Measurements from ENCODE around the gene MKRN2OS.
"Not testable (repeated sequence)": the region's sequence is repeated elsewhere in the genome, so short reads cannot be mapped to it uniquely, and the experiment has no call there.

The MKRN2OS gene

DNA sequence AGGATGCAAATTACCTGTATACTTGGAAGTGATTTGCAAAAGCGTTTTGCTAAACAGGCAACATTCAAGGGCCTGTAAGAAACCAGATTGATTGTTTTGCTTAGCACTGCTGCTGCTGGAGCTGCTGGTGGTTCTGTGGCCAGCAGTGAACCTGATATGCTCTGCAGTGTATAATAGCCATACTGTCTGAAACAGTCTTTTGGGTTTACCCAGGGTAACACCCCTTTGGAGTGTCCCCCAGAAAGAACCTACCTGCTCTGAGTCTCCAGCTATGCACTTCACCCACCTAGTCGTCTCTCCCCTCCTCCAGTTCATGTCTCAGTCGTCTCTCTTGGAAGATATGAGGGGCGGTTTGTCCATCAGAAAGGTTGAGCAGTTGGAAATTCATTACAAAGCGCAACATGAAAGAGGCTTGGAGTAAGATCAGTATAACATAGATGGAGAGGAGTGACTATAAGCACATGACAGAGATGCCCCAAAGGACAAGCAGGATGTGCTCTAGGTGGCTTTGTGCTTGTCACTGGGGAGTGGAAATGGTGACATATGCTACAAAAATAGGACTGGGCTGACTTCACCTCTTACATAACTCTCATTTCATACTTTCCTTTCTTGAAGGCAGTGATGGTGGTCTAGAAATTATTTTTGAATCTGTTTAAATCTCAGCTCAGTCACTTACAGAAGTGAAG lies 15.3 kb upstream of the MKRN2OS start:
- DNase-seq: peak; percentile 10

DNA sequence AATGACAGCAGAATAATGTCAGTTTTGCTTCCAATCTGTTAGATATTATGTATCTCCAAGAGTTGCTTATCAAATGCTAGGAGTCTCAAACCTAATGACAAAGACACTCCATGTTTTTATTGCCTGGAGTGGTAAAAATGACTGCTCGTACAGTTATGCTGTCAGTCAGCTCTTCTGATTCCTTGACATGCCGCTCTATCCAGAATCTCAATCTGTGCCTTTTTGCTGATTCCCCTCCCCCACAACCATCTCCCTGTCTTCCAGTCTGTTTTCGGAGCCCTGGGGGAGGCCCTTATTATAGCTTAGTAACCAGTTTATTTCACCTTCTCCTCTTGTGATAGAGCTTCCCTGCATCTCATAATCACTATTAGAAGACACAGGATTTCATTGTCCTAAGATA lies 14.2 kb upstream of the MKRN2OS start:
- no peak for DNase-seq

DNA sequence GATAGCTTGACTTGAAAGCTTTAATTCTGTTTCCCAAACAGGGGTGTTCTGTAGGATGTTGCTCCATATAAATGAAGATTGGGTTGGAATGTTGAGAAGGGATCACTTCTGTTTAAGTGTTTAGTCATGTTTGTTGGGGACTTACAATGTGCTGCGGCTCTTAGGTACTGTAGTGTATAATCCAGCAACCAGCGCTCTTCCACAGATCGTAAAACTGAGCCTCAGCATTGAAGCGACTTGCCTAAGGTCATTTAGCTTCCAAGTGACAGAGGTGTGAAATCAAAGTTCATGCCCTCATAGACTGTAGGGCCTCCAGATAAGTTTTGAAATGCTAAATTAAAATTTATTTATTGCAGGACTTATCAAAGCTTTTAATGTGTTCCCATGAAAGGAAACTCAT lies 13.4 kb upstream of the MKRN2OS start:
- DNase-seq: no peak

DNA sequence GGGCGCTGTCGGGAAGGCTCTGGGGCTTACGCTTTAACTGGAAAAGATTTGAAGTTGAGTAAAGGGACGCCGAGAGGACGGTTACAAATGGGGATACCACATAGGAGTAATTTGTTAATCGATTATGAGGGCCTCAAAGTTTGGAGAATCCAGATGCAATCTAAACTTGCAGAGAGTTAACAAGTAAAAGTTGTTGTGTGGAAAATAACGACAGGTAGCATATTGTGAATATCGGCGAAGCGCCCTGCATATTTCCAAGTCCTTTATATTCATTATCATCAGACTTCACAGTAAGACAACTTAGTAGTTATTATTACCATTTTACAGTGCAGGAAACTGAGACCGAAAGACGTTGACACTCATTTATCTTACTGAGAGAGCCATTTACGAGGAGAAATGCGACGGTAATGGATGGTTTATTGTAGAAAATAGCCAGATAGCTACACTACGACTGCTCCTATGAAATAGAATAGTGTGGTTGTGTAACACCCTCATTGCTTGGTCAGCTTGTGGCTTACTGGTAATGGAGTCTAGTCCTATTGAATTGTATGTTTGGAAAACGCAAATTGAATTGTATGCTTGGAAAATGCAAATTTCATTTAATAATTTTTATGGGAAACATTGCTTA lies 12.3 kb upstream of the MKRN2OS start:
- DNase-seq: no peak

DNA sequence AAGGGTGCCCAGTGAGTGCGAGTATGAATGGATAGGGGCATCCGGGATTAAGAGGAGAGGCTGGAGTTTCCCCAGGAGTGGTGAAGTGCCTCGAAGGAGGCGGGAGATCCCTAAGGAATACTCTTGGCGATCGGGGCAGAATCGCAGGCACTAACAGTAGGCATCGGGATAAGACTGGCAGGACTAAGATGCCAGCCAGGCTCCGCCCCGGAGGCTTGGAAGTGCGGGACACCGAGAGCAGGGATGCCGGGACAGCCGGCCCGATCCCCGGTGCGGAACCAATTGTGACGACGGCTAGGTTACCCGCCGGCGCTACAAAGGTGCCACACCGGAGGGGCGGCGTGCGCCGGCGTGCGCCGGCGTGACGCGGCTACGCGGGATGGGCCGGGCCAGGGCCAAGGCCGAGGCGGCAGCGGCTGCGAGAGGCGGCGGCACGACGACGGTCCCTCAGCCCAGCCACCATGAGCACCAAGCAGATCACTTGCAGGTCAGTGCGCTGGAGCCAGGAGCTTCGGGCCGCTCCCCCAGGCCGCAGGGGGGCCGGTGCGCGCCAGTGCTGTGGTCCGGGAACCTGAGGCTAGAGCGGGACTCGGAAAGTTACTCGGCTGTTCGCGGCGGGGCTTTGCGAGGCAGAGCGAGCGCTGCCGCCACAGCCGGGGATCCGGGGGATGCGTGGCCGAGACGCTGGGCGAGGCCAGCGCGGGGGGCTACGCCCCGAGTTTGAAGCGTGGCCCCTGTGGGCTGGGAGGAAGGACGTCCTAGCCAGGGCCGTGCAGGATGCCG lies 11.6 kb upstream of the MKRN2OS start, which contains the start of gene MKRN2:
Gene MKRN2 (plus strand): TSS at position 398 of the 783 bp plus-strand sequence. CDS start 64 bp downstream, at position 462.
- peak; percentile 79 for DNase-seq

DNA sequence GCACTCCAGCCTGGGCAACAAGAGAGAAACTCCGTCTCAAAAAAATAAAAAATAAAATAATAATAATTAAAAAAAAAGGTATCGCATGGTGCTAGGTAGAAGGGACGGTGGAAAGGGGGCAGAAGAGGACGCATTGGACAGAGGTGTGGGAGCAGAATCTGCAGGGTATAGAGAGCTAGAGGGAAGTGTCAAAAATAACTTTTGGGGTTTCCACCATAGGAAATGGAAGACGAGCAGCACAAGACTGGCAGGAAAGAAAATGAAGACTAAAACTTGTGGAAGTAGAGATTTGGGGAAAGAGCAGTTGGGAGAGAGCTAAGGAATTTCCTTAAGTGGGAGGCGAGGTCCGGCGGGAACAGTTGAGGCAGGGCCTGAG lies 11.0 kb upstream of the MKRN2OS start:
- peak; percentile 2 for DNase-seq

DNA sequence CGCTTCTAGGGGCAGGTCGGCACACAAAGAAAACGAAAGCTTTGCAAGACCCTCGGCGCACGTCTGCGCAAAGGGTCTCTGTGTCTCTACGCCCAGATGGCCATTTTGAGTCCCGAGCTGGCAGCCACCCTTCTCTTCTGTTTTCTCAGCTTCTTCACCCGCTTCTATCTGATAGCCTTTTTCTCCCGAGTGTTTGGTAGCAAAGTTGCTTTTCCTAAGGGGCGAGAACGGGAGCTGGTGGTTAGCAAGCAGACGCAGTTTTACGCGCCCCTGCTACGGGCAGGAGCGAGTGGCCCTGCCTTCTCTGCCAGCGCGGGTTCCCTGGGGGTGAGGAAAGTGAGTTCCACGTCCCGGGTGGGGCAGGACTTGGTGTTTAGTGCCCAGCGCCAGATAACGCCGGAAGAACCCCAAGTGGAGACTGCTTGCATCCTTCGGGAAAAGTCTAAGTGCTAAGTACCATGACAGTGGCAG lies 8.7 kb upstream of the MKRN2OS start:
- no peak for DNase-seq

DNA sequence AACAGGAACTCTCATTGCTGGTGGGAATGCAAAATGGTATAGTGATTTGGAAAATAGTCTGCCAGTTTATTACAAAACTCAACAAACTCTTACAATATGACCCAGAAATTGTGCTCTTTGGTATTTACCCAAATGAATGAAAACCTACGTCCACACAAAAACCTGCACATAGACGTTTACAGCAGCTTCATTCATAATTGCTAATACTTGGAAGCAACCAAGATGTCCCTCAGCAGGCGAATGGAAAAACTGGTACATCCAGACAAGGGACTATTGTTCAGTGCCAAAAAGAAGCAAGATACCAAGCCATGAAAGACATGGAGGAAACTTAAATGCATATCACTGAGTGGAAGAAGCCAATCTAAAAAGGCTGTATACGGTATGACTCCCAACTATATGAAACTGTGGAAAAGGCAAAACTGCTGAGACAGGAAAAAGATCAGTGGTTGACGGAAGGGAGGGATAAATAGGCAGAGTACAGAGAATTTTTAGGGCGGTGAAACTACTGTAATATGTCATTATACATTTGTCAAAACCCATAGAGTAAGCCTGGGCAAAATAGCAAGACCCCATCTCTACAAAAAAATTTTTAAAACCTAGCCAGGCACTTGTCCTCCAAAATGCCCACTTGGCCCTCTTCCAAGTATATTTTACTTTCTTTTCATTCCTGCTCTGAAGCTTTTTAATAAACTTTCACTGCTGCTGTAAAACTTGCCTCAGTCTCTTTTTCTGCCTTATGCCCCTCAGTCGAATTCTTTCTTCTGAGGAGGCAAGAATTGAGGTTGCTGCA lies 4.9 kb upstream of the MKRN2OS start:
- DNase-seq: no peak

DNA sequence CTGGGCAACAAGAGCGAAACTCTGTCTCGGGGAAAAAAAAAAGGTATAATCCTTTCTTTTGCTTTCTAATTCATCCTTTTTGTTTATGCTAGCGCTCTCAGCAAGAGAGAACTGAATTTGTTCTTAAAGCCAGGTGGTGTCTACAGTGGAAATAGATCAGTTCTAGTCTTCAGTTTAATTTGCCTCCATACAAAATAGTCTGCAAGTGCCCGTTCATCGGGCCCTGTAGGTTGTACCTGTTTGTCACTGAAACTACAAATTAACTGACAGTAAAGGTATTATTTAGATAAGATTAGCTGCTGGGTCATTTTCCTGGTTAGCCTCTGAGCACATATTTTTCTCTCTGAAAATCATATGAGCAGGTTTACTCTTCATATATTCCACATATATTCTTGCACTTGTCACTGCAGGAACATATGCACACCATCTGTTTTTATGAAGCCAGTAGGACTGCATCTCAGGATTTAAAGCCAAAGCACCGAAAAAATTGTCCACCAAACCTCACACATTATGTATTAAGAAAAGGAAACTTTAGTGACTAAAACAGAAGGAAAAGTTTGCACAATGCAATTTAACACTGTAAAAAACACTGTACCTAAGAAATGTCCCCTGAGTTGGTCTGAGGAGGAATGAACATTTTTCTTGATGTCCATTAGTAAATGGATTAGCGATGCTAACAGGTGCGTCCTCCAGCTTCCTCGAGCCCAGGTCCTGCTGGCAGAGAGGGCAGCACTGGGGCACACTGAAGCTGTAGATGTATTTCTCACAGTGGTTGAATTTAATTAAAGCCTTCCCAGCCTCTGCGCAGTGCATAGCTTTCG lies 437 bp downstream of the MKRN2OS start:
- DNase-seq: no peak

DNA sequence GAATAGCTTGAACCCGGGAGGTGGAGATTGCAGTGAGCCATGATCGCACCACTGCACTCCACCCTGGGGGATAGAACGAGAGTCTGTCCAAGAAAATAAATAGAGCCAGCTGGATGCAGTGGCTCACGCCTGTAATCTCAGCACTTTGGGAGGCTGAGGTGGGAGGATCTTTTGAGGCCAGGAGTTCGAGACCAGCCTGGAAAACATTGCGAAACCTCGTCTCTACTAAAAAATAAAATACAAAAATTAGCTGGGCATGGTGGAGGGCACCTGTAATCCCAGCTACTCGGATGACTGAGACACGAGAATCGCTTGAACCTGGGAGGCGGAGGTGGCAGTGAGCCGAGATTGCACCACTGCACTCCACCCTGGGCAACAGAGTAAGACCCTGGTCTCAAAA lies 1.8 kb downstream of the MKRN2OS start:
- not testable (repeated sequence) for DNase-seq

DNA sequence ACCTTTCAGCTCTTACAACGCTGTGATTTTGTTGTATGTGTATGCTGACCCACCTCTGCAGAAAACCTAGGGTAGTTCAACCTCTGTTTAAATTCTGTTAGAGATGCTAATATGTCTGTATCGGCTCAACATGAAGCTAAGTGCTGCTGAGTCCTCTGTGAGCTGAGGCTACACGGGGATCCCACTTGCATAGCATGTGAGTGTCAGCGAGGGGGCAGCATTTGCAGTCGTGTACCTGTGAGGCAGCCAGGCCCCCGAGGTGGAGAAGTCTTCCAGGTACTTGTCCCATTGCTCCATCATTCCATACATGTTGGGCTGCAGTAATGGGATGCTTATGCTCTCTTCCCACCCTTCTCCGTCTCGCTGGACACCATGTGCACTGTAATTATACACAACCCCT lies 3.7 kb downstream of the MKRN2OS start:
- no peak for DNase-seq

DNA sequence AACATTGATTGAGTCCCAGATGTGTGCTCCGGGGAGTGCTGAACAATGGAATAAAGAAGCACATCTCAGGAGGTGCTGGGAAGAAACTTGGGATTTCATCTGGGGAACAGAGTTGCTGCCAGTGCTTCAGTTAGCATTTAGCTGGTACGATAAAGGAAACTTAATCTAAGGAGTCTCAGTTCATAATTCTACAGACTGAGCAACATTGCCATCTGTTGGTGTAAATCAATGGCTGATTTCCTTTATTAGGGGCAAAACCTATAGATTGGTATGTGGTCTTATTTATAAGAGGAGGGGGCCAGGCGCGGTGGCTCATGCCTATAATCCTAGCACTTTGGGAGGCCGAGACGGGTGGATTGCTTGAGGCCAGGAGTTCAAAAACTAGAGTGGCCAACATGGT lies 8.9 kb downstream of the MKRN2OS start:
- no peak for DNase-seq

DNA sequence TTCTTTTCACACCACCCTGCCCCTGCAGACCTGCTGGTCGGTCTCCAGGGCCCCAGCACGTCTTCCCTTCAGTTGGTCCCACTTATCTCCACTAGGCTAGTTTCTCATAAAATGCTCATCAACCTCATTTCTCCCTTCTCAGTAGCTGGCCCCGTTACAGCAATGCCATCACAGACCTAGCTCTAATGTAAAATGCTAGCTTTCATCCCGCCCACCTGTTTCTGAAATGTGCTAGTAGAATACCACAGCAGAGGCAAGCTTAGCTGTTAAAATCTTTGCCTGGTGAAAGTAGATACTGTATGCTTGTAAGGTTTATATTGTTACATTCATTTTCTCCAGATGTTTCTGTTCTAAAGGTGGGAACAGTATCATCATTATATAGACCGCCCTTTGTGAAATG lies 13.1 kb downstream of the MKRN2OS start:
- no peak for DNase-seq

DNA sequence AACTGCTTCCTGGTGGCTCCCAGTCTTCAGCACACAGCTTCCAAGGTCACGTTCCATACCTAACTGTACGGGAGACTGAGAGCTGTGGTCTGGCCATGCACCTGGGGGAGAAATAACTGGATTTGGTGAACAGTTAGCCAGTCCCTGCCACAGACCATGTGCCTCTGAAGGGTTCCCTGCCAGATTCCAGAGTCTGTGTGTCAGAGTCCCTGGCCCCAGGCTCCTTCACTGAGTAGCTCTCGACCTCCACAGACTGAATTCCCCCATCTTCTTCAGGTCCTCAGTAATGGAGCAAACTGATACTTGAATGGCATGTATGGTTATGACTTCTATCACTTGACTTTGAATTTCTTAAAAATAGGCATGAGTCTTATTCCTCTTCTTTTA lies 17.5 kb downstream of the MKRN2OS start:
- DNase-seq: no peak

DNA sequence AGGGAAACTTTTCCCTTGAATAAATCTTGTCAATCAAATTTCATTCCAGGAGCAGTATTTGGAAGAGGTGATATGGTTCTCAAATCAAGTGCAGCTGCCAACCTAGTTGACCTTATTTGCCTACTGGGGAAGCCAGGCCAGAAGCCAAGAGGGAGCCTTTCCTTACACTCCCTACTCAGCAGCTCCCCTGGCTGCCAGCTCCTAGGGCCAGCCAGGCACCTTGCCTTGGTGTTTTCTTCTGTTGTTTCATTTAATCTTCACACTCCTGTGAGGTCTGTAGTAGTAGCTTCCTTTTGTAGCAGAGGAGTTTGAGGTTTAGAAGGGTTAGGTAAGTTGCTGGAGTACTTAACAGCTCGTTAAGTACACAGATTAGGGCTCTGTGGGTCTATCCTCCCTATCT lies 22.6 kb downstream of the MKRN2OS start:
- DNase-seq: no peak

DNA sequence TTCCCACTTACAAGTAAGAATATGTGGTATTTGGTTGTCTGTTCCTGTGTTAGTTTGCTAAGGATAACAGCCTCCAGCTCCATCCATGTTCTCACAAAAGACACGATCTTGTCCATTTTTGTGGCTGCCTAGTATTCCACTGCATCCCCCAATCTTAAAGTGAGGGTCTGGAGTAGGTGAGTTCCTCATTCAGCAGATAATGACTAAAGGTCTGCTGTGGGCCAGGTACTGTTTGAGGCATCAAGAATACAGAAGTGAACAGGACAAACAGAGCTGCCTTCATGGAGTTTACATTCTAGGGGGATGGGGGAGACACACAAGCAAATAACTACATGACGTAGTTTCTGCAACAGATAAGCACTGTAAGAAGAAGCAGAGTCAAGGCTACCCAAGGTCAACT lies 24.3 kb downstream of the MKRN2OS start:
- DNase-seq: no peak

DNA sequence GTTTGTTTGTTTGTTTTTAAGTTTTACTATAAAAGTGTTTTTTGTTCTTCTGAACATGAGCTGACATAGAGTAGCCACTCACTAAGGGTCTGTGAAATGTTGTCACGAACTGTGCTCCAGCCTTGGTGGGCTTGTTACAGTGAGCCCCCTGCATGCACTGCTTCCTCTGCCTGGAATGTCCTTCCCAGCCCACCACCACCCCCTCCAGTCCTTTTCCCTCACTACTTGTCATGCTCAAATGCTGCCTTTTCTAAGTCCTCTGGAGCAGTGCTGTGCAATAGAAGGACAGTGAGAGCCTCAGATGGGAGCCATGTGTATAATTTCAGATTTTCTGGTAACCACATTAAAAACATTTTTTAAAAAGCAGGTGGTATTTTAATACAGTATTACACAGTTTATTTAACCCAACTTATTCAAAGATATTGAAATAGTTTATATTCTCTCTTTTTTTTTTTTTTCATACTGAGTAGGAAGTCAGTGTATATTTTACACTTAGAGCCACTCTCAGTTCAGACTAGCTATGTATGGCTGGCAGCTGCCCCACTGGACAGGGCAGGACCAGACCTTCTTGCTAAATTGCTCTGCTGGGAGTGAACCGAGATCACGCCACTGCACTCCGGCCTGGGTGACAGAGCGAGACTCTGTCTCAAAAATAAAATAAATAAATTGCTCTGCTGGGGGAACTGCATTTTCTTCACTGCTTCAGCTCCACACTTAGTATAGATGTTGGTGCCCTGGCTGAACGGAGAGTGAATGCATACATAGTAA lies 26.9 kb downstream of the MKRN2OS start:
- DNase-seq: no peak

DNA sequence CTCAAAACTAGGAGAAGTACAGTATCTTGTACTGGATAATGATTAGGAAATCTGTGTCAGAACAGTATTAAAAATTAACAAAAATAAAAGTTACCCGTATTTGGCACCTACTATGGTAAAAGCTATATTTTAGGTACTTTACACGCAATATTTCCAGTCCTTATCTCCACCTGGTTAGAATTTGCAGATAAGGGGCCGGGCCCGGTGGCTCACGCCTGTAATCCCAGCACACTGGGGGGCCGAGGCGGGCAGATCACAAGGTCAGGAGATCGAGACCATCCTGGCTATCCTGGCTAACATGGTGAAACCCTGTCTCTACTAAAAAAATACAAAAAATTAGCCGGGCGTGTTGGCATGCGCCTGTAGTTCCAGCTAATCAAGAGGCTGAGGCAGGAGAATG lies 28.4 kb downstream of the MKRN2OS start:
- no peak for DNase-seq

DNA sequence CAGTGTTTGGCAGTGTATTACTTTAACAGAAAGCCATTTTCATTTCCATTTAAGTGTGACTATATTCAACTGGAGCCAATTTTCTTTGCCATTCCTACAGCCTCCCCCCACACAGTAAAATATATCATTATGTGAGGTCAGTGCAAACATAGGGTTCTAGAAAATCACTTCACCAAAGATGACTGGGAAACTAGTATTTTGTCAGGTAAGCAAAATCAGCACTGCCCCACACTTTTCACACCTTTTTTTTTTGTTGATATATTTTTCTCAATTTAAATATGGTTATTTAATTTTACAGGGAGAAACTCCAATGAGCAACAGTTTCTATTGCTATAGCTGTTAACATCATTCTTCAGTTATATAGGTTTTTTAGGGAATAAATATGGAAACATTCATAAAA lies 29.7 kb downstream of the MKRN2OS start:
- no peak for DNase-seq

DNA sequence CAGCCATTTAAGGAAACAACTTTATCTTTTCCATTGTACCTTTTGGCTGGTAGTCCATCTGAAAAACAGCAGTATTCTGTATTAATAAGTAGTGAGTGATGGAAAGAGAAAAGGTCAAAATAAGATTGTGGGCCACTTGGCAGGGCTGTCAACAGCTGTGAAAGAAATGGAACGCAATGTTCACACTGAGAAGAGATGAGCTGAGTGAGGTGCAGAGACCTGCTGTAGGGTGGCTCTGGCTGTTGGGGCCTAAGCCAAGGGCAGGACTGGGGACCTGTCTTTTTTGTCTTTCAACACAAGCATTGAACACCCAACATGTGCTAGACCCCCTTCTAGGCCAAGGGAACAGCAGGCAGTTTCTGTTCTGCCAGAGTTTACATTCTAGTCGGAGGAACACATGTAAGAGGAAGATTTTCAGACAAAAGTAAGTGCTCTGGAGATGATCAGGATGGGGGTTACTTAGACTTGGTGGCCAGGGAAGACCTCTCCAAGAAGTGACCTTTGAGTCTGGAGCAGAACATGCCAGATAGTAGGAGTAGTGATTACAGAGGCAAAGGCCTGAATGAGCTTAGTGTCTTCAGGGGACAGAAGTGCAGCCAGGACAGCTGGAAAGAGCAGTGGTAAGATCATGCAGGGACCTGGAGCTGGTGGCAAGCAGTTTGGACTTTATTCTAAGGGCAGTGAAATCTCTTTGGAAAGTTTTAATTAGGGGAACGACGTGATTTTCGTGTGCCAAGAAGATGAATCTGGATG lies 31.4 kb downstream of the MKRN2OS start:
- DNase-seq: no peak

All from central memory CD4-positive, alpha-beta T cell (primary cell).